ENCODE results near the gene XKR7. TPM values are rescaled to one million over a fixed set of nuclear protein-coding genes. Genes with fewer than 3 reads are reported as not detected.
A peak's percentile ranks its signal among the peaks of the same experiment; 100 is the strongest.

Gene XKR7
- total RNA-seq, 2 donors from 2014 or later: 0.26 to 0.33 TPM

DNA sequence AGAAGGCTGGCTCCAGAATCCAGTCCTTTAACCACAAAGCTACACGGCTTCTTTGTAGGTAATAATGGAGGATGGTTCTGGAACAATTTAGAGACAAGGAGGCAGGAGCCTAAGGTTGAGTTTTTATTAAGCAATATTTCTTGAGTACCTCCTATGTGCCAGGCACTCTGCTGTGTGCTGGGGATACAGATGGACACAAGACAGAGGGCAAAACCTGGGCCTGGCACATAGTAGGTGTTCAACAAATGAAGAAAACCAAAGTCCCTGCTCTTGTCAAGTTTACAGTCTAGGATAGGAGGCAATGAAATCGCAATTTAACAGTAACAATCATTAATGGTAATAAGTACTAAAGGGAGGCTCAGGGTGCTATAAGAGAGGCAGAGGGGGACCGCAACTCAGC, 59.7 kb downstream of the XKR7 start:
- intact Hi-C loops (cut with DNase I): no loop called here
- H3K27me3 ChIP-seq: no peaks in the 10 kb centered on the region

DNA sequence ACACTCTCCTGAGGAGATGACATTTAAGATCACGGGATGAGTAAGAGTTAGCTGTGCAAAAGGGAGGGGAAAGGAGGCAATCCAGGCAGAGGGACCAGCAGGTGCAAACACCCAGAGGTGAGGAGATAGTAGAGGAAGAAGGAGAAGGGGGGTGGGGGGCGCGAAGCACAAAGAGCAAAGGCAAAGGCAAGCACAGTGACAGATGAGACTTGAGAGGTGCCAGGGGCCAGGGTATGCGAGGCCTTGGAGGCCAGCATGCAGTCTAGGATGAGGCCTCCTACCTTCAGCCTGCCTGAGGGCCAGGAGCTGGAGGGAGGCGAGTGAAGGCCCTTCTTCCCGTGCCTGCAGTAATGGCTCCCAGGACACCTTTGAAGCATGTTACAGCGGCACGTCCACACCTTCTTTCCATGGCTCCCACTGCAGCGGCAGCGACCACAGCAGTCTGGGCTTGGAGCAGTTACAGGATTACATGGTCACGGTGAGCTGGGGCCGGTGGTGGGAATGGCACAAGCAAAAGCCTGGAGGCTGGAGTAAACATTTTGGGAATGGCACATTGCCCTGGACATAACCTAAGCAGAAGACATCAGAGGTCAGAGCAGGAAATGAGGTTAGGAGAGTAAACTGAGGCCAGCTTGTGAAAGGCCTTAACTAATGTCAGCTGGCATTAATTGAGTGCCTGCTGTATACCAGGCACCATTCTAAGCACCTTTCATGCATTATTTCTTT, 60.9 kb downstream of the XKR7 start:
- Histone ChIP-seq H3K27ac (no peak overlapping the region), H3K4me1 (peaks cover 12% of the 10 kb centered on the region), H3K9me3 (no peaks in the 10 kb centered on the region), H3K27me3 (no peaks in the 10 kb centered on the region), H3K4me3 (no peak overlapping the region), H3K36me3 (replicated peaks in 1 of 2; ENCODE audit: insufficient read depth in 1 of 2, low read depth in 2 of 2) (no peaks in the 10 kb centered on the region)
- intact Hi-C loops (cut with DNase I): no loop called here
- no peak for TF ChIP-seq POLR2A (IDR thresholded peaks at IDR 0.05)
- TF ChIP-seq, protein P1, sequence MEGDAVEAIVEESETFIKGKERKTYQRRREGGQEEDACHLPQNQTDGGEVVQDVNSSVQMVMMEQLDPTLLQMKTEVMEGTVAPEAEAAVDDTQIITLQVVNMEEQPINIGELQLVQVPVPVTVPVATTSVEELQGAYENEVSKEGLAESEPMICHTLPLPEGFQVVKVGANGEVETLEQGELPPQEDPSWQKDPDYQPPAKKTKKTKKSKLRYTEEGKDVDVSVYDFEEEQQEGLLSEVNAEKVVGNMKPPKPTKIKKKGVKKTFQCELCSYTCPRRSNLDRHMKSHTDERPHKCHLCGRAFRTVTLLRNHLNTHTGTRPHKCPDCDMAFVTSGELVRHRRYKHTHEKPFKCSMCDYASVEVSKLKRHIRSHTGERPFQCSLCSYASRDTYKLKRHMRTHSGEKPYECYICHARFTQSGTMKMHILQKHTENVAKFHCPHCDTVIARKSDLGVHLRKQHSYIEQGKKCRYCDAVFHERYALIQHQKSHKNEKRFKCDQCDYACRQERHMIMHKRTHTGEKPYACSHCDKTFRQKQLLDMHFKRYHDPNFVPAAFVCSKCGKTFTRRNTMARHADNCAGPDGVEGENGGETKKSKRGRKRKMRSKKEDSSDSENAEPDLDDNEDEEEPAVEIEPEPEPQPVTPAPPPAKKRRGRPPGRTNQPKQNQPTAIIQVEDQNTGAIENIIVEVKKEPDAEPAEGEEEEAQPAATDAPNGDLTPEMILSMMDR (IDR thresholded peaks at IDR 0.05): no peak
- peak in 1 of 4 donors; percentile 16 for DNase-seq
- 45 to 53% methylated on average over 12 of the region's 12 CpGs for WGBS, 2 donors
- no peak for ATAC-seq

More for the DNA sequence above, 59.7 kb downstream of the XKR7 start:
- no peaks in the 10 kb centered on the region for H3K36me3 ChIP-seq (replicated peaks in 1 of 2; ENCODE audit: insufficient read depth in 1 of 2, low read depth in 2 of 2)
- TF ChIP-seq, protein P1 (IDR thresholded peaks at IDR 0.05): no peak
- no peak for TF ChIP-seq POLR2A (IDR thresholded peaks at IDR 0.05)
- H3K4me3 ChIP-seq: no peak overlapping the region
- no peak overlapping the region for H3K27ac ChIP-seq
- peaks cover 12% of the 10 kb centered on the region for H3K4me1 ChIP-seq
- DNase-seq (no peak), ATAC-seq (no peak)
- no peaks in the 10 kb centered on the region for H3K9me3 ChIP-seq
- WGBS, 2 donors: 78 to 88% methylated on average over 3 of the region's 3 CpGs

DNA sequence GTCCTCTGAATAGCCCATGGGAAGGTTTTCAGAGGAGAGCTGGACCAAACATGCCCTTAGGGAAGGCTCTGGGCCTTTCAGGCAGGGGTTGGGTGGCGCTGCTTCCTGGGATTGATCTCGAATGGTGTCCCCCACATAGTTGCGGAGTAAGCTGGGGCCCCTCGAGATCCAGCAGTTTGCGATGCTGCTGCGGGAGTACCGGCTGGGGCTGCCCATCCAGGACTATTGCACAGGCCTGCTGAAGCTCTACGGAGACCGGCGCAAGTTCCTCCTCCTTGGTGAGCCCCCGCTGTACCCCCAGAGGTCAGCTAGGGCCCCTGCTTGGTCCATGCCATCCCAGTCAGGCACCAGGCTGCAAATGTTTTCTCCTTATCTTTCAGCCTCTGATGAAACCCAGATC, 61.6 kb downstream of the XKR7 start:
- WGBS, 2 donors: 85 to 90% methylated on average over 9 to 11 of the region's 11 CpGs
- H3K4me1 ChIP-seq: peaks cover 12% of the 10 kb centered on the region
- ATAC-seq (no peak), DNase-seq (no peak)
- intact Hi-C loops (cut with DNase I): no loop called here
- no peak overlapping the region for H3K27ac ChIP-seq
- no peak overlapping the region for H3K4me3 ChIP-seq
- TF ChIP-seq, protein P1 (IDR thresholded peaks at IDR 0.05): no peak
- no peaks in the 10 kb centered on the region for H3K36me3 ChIP-seq (replicated peaks in 1 of 2; ENCODE audit: insufficient read depth in 1 of 2, low read depth in 2 of 2)
- H3K9me3 ChIP-seq: no peaks in the 10 kb centered on the region
- H3K27me3 ChIP-seq: peaks cover 0 to 3% of the 10 kb centered on the region in 2 donors

GRCh38 chr20:32031007-32031958, 63.3 kb downstream of the XKR7 start:
- intact Hi-C loops (cut with DNase I): loop anchor here (5.0 to 10.0 kb wide), 2 partner anchors 176 to 204 kb away; no protein-coding TSS in a partner anchor
- H3K36me3 ChIP-seq (replicated peaks in 1 of 2; ENCODE audit: insufficient read depth in 1 of 2, low read depth in 2 of 2): no peaks in the 10 kb centered on the region
- ATAC-seq (peak; percentile 89), DNase-seq (peak; percentile 79 to 88 (median 84))
- peaks cover 12% of the 10 kb centered on the region for H3K4me1 ChIP-seq
- no peak overlapping the region for H3K27ac ChIP-seq
- H3K4me3 ChIP-seq: no peak overlapping the region
- no peaks in the 10 kb centered on the region for H3K9me3 ChIP-seq
- no peak for TF ChIP-seq POLR2A (IDR thresholded peaks at IDR 0.05)
- TF ChIP-seq, protein P1 (IDR thresholded peaks at IDR 0.05): peak; percentile 75 to 95 (median 87)
- peaks cover 0 to 9% of the 10 kb centered on the region in 2 donors for H3K27me3 ChIP-seq
- WGBS, 2 donors: 5 to 15% methylated on average over 8 to 55 of the region's 59 CpGs
